HG02885 (cell line): ENCODE measurements around the gene SRGAP2C.
"Not testable (repeated sequence)": the region's sequence is repeated elsewhere in the genome, so short reads cannot be mapped to it uniquely, and the experiment has no call there.

ENCODE experiments used
- ATAC-seq: cut with Tn5 transposase; IDR thresholded peaks from one replicate; pipeline ENCODE4 v1.9.1; 2021; ENCODE audit warnings: mild to moderate bottlenecking; ENCODE audit not compliant: unreplicated experiment, poor library complexity

SRGAP2C gene

GRCh38 chr1:121362234-121362883, 177.6 kb downstream of the SRGAP2C start:
- not testable (repeated sequence) for ATAC-seq

- ATAC-seq = not testable (repeated sequence)
These were observed 180.5 kb downstream of the SRGAP2C start for GRCh38 chr1:121365316-121365715.

GRCh38 chr1:121365723-121366122, 180.9 kb downstream of the SRGAP2C start:
- peak; percentile 61 for ATAC-seq

- not testable (repeated sequence) for ATAC-seq
These were observed 181.4 kb downstream of the SRGAP2C start for GRCh38 chr1:121366171-121366570.

- ATAC-seq = not testable (repeated sequence)
These were observed 184.1 kb downstream of the SRGAP2C start for GRCh38 chr1:121368910-121369309.

- ATAC-seq = not testable (repeated sequence)
These were observed 185.2 kb downstream of the SRGAP2C start for GRCh38 chr1:121369959-121370358.

- ATAC-seq = not testable (repeated sequence)
These were observed 190.1 kb downstream of the SRGAP2C start for GRCh38 chr1:121374851-121375367.

- ATAC-seq = not testable (repeated sequence)
These were observed 192.2 kb downstream of the SRGAP2C start for GRCh38 chr1:121376986-121377385.

- not testable (repeated sequence) for ATAC-seq
These were observed 194.0 kb downstream of the SRGAP2C start for GRCh38 chr1:121378757-121379156.

- ATAC-seq = not testable (repeated sequence)
These were observed 200.0 kb downstream of the SRGAP2C start for GRCh38 chr1:121384754-121385153.

GRCh38 chr1:121385162-121385561, 200.4 kb downstream of the SRGAP2C start:
- ATAC-seq = not testable (repeated sequence)

- not testable (repeated sequence) for ATAC-seq
These were observed 201.0 kb downstream of the SRGAP2C start for GRCh38 chr1:121385563-121386288.

- not testable (repeated sequence) for ATAC-seq
These were observed 201.7 kb downstream of the SRGAP2C start for GRCh38 chr1:121386319-121386948.

- not testable (repeated sequence) for ATAC-seq
These were observed 205.3 kb downstream of the SRGAP2C start for GRCh38 chr1:121389895-121390560.

- ATAC-seq = not testable (repeated sequence)
These were observed 207.4 kb downstream of the SRGAP2C start for GRCh38 chr1:121392130-121392529.

- ATAC-seq = not testable (repeated sequence)
These were observed 211.0 kb downstream of the SRGAP2C start for GRCh38 chr1:121395718-121396201.

GRCh38 chr1:121396335-121397081, 211.7 kb downstream of the SRGAP2C start:
- not testable (repeated sequence) for ATAC-seq

GRCh38 chr1:121397101-121397500, 212.3 kb downstream of the SRGAP2C start:
- not testable (repeated sequence) for ATAC-seq

GRCh38 chr1:121399193-121399592, 214.4 kb downstream of the SRGAP2C start:
- ATAC-seq = not testable (repeated sequence)
